Kidney (tissue), 14 donors: Measurements from ENCODE around the gene GPC1. TPM values are rescaled to one million over a fixed set of nuclear protein-coding genes. Genes with fewer than 3 reads are reported as not detected.

Experiments
- DNase-seq, 5 donors: peaks; one replicate each; pipeline ENCODE4 v3.0.0-alpha.2; 2013 to 2020
- FAIRE-seq: peaks from 2 replicates; lab custom pipeline; 2012; peaks lifted over from hg19 to GRCh38; lab: Jason Lieb, UNC
- H3K27ac ChIP-seq, 2 donors: one replicate each; pipeline ENCODE4 v1.7.0; 2013; ENCODE audit warnings: low read depth in 2 of 2, low read length in 2 of 2, inconsistent platforms in 1 of 2
- H3K27me3 ChIP-seq: one replicate; pipeline ENCODE4 v1.7.1; 2013; ENCODE audit warnings: low read length, inconsistent platforms; ENCODE audit not compliant: control insufficient read depth, insufficient read depth
- H3K36me3 ChIP-seq, 3 donors: one replicate each; pipeline versions ENCODE4 v1.7.0 to v1.7.1; 2013; ENCODE audit warnings: low read length in 3 of 3, control low read depth in 1 of 3, inconsistent platforms in 1 of 3; ENCODE audit not compliant: insufficient read depth in 3 of 3, control insufficient read depth in 2 of 3
- H3K4me1 ChIP-seq, 3 donors: one replicate each; pipeline versions ENCODE4 v1.7.0 to v1.7.1; 2013; ENCODE audit warnings: low read length in 3 of 3, inconsistent platforms in 1 of 3, low read depth in 1 of 3; ENCODE audit not compliant: control insufficient read depth in 2 of 3, insufficient read depth in 2 of 3
- H3K4me3 ChIP-seq, 3 donors: one replicate each; pipeline versions ENCODE4 v1.7.0 to v1.8.1; 2013; ENCODE audit warnings: low read length in 3 of 3, control low read depth in 1 of 3, inconsistent platforms in 1 of 3
- H3K9ac ChIP-seq, 3 donors: one replicate each; pipeline versions ENCODE4 v1.7.0 to v1.7.1; 2013; ENCODE audit warnings: low read length in 3 of 3, control low read depth in 1 of 3, inconsistent platforms in 1 of 3
- H3K9me3 ChIP-seq, 3 donors: one replicate each; pipeline versions ENCODE4 v1.7.0 to v1.7.1; 2013; ENCODE audit warnings: low read length in 3 of 3, control low read depth in 1 of 3, inconsistent platforms in 1 of 3; ENCODE audit not compliant: control insufficient read depth in 2 of 3, insufficient read depth in 1 of 3
- intact Hi-C: fragments of 100-400 bp; cut with DNase I; formaldehyde crosslinking; loops from one replicate; pipeline ENCODE4 v1.11.1; 2022
- polyA plus RNA-seq: library from polyadenylated mRNA; stranded (reverse); fragments of 350-450 nt; fragmentation: Illumina TruSeq; extraction: RNeasy Lipid Tissue Mini Kit (QIAGEN cat#74804); gene quantifications from one replicate; pipeline ENCODE4 v1.2.3, GENCODE V29; 2014; ENCODE audit warnings: low read depth, low replicate concordance; ENCODE audit not compliant: insufficient read depth
- total RNA-seq: library from RNA; stranded (reverse); fragmentation: NEBNext Ultra II Directional; extraction: Animal tissue kit (Norgen Biotek cat#: 25700); gene quantifications from one replicate; pipeline ENCODE4 v1.2.1, GENCODE V29; 2021
- TF ChIP-seq, protein P1 (sequence below): IDR thresholded peaks from 3 replicates; pipeline ENCODE4 v1.5.1; 2012; ENCODE audit warnings: mild to moderate bottlenecking, moderate library complexity, borderline replicate concordance; ENCODE audit not compliant: insufficient read depth; ENCODE audit errors: extremely low read depth
- donor health status: control.
- donor health status: control.
- donor health status: control.
- donor health status: control.
- donor health status: control.
- donor health status: DM: yes; HTN: yes; CAD: no.
- donor health status: Normal renal cell carcinoma (clear cell type).

Gene GPC1
- total and polyA plus RNA-seq, 2 donors from 2014 or later = 18.4 to 124 TPM

DNA sequence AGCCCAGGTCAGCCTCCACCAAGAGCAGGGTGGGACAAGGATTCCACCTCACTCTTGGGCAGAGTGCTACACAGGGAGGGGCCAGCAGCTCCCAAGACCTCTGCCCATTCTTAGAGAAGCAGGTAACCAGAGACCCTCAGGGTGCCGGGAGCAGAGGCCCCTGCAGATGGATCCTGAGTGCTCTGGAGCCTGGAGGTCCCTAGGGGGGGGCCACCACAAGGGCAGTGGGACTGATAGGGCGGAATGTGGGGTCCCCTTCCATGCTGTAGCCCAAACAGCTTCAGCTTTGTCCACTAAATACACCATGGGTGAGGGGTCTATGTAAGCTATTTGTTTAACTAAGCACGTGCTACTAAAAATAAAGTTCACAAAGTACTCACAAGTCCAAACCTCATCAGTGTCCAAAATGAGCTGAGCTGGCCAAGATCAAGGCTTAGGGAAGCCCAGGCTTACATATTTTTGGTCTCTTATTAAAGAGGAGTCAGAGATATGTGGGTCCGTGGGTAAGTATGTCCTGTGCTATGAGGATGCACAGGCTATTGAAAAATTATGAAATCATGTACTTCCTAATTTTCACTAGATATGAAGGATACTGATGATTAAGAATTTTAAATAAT, 21.5 kb upstream of the GPC1 start:
- peak in 2 of 5 donors; percentile 17 to 51 for DNase-seq
- no peak overlapping the region for H3K27ac ChIP-seq
- intact Hi-C loops = no loop called here
- TF ChIP-seq, protein P1, sequence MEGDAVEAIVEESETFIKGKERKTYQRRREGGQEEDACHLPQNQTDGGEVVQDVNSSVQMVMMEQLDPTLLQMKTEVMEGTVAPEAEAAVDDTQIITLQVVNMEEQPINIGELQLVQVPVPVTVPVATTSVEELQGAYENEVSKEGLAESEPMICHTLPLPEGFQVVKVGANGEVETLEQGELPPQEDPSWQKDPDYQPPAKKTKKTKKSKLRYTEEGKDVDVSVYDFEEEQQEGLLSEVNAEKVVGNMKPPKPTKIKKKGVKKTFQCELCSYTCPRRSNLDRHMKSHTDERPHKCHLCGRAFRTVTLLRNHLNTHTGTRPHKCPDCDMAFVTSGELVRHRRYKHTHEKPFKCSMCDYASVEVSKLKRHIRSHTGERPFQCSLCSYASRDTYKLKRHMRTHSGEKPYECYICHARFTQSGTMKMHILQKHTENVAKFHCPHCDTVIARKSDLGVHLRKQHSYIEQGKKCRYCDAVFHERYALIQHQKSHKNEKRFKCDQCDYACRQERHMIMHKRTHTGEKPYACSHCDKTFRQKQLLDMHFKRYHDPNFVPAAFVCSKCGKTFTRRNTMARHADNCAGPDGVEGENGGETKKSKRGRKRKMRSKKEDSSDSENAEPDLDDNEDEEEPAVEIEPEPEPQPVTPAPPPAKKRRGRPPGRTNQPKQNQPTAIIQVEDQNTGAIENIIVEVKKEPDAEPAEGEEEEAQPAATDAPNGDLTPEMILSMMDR = no peak
- no peaks in the 10 kb centered on the region for H3K36me3 ChIP-seq
- H3K9ac ChIP-seq = no peak overlapping the region
- peaks cover 0 to 5% (median 0%) of the 10 kb centered on the region in 3 donors for H3K9me3 ChIP-seq
- H3K27me3 ChIP-seq = no peaks in the 10 kb centered on the region
- no peak for FAIRE-seq
- no peaks in the 10 kb centered on the region for H3K4me1 ChIP-seq
- H3K4me3 ChIP-seq = no peak overlapping the region

DNA sequence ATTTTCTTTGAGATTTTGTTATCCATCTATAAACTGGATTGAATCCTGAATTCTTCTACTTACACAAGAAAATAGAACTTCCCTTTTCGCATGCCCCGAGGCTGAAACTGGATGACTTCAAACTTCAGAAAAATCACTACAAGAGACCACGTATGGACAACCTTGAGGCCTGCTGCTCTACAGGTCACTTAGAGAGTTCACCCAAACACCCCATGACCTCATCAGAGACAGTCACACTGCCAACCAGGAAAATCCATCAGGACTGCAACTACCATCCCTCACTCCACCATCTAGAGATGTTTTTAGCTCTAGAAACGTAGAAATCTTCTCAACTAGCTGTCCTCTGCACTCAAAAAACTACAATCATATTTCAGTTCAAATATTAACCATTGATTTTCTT, 18.6 kb upstream of the GPC1 start:
- no peak overlapping the region for H3K27ac ChIP-seq
- TF ChIP-seq, protein P1 = no peak
- H3K9ac ChIP-seq = no peak overlapping the region
- H3K27me3 ChIP-seq = no peaks in the 10 kb centered on the region
- FAIRE-seq (no peak), DNase-seq (peak in 1 of 5 donors; percentile 5)
- H3K4me1 ChIP-seq = no peaks in the 10 kb centered on the region
- intact Hi-C loops = no loop called here
- H3K4me3 ChIP-seq = no peak overlapping the region
- H3K9me3 ChIP-seq = peaks cover 0 to 10% (median 2%) of the 10 kb centered on the region in 3 donors
- H3K36me3 ChIP-seq = no peaks in the 10 kb centered on the region

DNA sequence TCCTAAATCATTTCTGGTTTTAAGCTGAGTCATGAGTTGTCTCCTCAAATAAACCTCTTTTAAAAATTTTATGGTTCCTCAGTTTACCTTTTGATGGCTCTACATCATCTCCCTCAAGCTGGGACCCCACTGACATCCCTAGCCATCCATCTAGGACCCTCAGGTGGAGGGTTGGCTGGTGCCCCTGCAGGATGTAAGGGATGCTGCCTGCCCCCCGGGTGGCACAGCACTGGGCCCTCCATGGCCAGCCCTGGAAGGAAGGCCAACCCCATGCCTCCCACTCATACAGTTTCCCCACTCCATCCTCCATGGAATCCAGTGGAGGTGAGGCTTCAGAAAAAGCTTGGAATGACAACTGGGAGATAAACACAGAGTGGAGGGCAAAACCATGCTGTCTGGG, 17.2 kb upstream of the GPC1 start:
- TF ChIP-seq, protein P1 = no peak
- H3K4me3 ChIP-seq = no peak overlapping the region
- intact Hi-C loops = no loop called here
- no peak for FAIRE-seq
- no peaks in the 10 kb centered on the region for H3K27me3 ChIP-seq
- H3K4me1 ChIP-seq = no peaks in the 10 kb centered on the region
- H3K27ac ChIP-seq = no peak overlapping the region
- DNase-seq = peak in 1 of 5 donors; percentile 5
- peaks cover 0 to 12% (median 2%) of the 10 kb centered on the region in 3 donors for H3K9me3 ChIP-seq
- no peak overlapping the region for H3K9ac ChIP-seq
- no peaks in the 10 kb centered on the region for H3K36me3 ChIP-seq
